K562 (cell line): Measurements from ENCODE around the gene TM4SF4. TPM values are rescaled to one million over a fixed set of nuclear protein-coding genes. Genes with fewer than 3 reads are reported as not detected.

Experiments used
- ATAC-seq: fragments of 200-7000 bp; cut with Tn5 transposase; 3 replicates; pipeline ENCODE4 v1.9.1; 2020; ENCODE audit warnings: moderate library complexity
- BruUV-seq: library from RNA; stranded (reverse); fragments of 400-500 nt; replicated peaks from 2 replicates; lab custom pipeline; 2021; lab: Mats Ljungman, UMichigan
- CTCF ChIA-PET: fragments of 300-600 bp; formaldehyde crosslinking; extraction: SDS; loops from one replicate; lab custom pipeline; 2021; ENCODE audit warnings: low intra/inter-chr PET ratio; lab: Yijun Ruan, JAX
- POLR2A ChIA-PET: fragments of 300-600, 350-650 bp; sonication (Branson Sonifier 250); formaldehyde crosslinking; extraction: SDS; loops from one replicate; lab custom pipeline; 2021; ENCODE audit warnings: antibody characterized with exemption, inconsistent platforms; lab: Yijun Ruan, JAX
- DNase-seq, 4 experiments: peaks; one replicate each; pipeline versions ENCODE4 v3.0.0 to v3.0.0-alpha.2; 2011 to 2018; ENCODE audit warnings: low spot score in 3 of 4, mixed read lengths in 3 of 4; ENCODE audit errors: extremely low read depth in 1 of 4
- FAIRE-seq: peaks from 2 replicates; lab custom pipeline; 2011; peaks lifted over from hg19 to GRCh38; lab: Jason Lieb, UNC
- H2AFZ ChIP-seq: 2 replicates; pipeline ENCODE4 v1.6.0; 2011; ENCODE audit warnings: low read depth, low read length, control low read depth, inconsistent platforms
- H3K27ac ChIP-seq: fragments of 200-600 bp; 3 replicates; pipeline ENCODE4 v1.8.0; 2011; ENCODE audit warnings: low read depth, mild to moderate bottlenecking, control low read depth, inconsistent platforms, low read length, moderate library complexity, mixed read lengths; ENCODE audit errors: extremely low read depth
- H3K27me3 ChIP-seq, 2 experiments: fragments of 300-600 bp in 1 of 2; 2 replicates in 1 of 2; 3 replicates in 1 of 2; pipeline versions ENCODE4 v1.6.0 to v1.8.0; 2011; ENCODE audit warnings: inconsistent platforms in 2 of 2, low read length in 2 of 2, mild to moderate bottlenecking in 1 of 2, mixed read lengths in 1 of 2, moderate library complexity in 1 of 2; ENCODE audit not compliant: control insufficient read depth in 2 of 2, insufficient read depth in 2 of 2
- H3K36me3 ChIP-seq: fragments of 300-600 bp; 3 replicates; pipeline ENCODE4 v1.8.0; 2011; ENCODE audit warnings: mild to moderate bottlenecking, low read length, inconsistent platforms; ENCODE audit not compliant: control insufficient read depth, insufficient read depth
- H3K4me1 ChIP-seq, 2 experiments: fragments of 200-600 bp in 1 of 2; replicated peaks in 1 of 2; 2 replicates in 1 of 2; 3 replicates in 1 of 2; pipeline versions ENCODE4 v1.5.1 to v1.8.0; 2011; ENCODE audit warnings: inconsistent platforms in 2 of 2, low read length in 2 of 2, mild to moderate bottlenecking in 1 of 2, mixed read lengths in 1 of 2, moderate library complexity in 1 of 2; ENCODE audit not compliant: control insufficient read depth in 2 of 2, insufficient read depth in 2 of 2
- H3K4me2 ChIP-seq: 2 replicates; pipeline ENCODE4 v1.6.1; 2011; ENCODE audit warnings: low read length, control low read depth, inconsistent platforms, mixed read lengths; ENCODE audit not compliant: insufficient read depth
- H3K4me3 ChIP-seq: fragments of 200-600 bp; sonication (generic), shearing (Covaris generic); 2 replicates; pipeline ENCODE4 v1.5.1; 2016; ENCODE audit warnings: control low read depth, inconsistent platforms
- H3K79me2 ChIP-seq: fragments of 200-600 bp; 3 replicates; pipeline ENCODE4 v1.8.0; 2011; ENCODE audit warnings: low read length, inconsistent platforms; ENCODE audit not compliant: control insufficient read depth, insufficient read depth
- H3K9ac ChIP-seq, 2 experiments: 2 replicates each; pipeline versions ENCODE4 v1.6.0 to v1.6.1; 2011; ENCODE audit warnings: low read depth in 2 of 2, low read length in 2 of 2, control low read depth in 1 of 2, inconsistent platforms in 1 of 2, mild to moderate bottlenecking in 1 of 2, mixed read lengths in 1 of 2; ENCODE audit not compliant: insufficient read depth in 1 of 2
- H3K9me1 ChIP-seq: one replicate; pipeline ENCODE4 v1.6.0; 2011; ENCODE audit warnings: inconsistent platforms, mild to moderate bottlenecking, low read length, moderate library complexity; ENCODE audit not compliant: control insufficient read depth, insufficient read depth
- H3K9me3 ChIP-seq: replicated peaks from 2 replicates; pipeline ENCODE4 v1.5.1; 2011; ENCODE audit warnings: low read depth, low read length, inconsistent platforms; ENCODE audit not compliant: control insufficient read depth, insufficient read depth
- H4K20me1 ChIP-seq: replicated peaks from 2 replicates; pipeline ENCODE4 v1.6.1; 2011; ENCODE audit warnings: low read length, inconsistent platforms, mixed read lengths; ENCODE audit not compliant: control insufficient read depth, insufficient read depth
- CBX3 ChIP-seq, 2 experiments: IDR thresholded peaks; 1 replicate in 1 of 2; 2 replicates in 1 of 2; pipeline ENCODE4 v1.6.1; 2012; ENCODE audit warnings: inconsistent platforms in 2 of 2, low read length in 2 of 2, borderline replicate concordance in 1 of 2, control low read depth in 1 of 2
- EP400 ChIP-seq: fragments of 450-650 bp; IDR thresholded peaks from 2 replicates; pipeline ENCODE4 v1.6.1; 2017; ENCODE audit warnings: antibody characterized with exemption, mild to moderate bottlenecking, moderate library complexity
- FOXJ3 ChIP-seq: sonication (generic); formaldehyde crosslinking; IDR thresholded peaks from 2 replicates; pipeline ENCODE4 v1.4.0; 2020; ENCODE audit warnings: mild to moderate bottlenecking, missing genetic modification reagents
- NBN ChIP-seq: fragments of 450-650 bp; IDR thresholded peaks from 2 replicates; pipeline ENCODE4 v1.6.1; 2016; ENCODE audit warnings: low read depth, mild to moderate bottlenecking
- NFE2 ChIP-seq: IDR thresholded peaks from 2 replicates; pipeline ENCODE4 v1.6.1; 2014; ENCODE audit warnings: antibody characterized with exemption, low read depth
- NKRF ChIP-seq: fragments of 450-650 bp; IDR thresholded peaks from 2 replicates; pipeline ENCODE4 v1.6.1; 2016; ENCODE audit warnings: borderline replicate concordance
- PML ChIP-seq: IDR thresholded peaks from 2 replicates; pipeline ENCODE4 v1.6.1; 2012; ENCODE audit warnings: low read length, inconsistent platforms
- SAFB2 ChIP-seq: fragments of 200-400 bp; formaldehyde crosslinking; IDR thresholded peaks from 2 replicates; pipeline ENCODE4 v1.6.1; 2018; ENCODE audit warnings: borderline replicate concordance, low read length, low read depth, moderate library complexity; ENCODE audit not compliant: severe bottlenecking
- SIN3A ChIP-seq, 2 experiments: fragments of 150-350 bp in 1 of 2; IDR thresholded peaks; 2 replicates each; pipeline ENCODE4 v1.6.1; 2011 to 2016; ENCODE audit warnings: borderline replicate concordance in 2 of 2, low read depth in 2 of 2, low read length in 2 of 2, mild to moderate bottlenecking in 2 of 2, moderate library complexity in 2 of 2; ENCODE audit not compliant: control insufficient read depth in 1 of 2
- TEAD1 ChIP-seq, 2 experiments: fragments of 450-650 bp in 1 of 2; sonication (generic) in 1 of 2; formaldehyde crosslinking; IDR thresholded peaks; 2 replicates each; pipeline versions ENCODE4 v1.4.0 to v1.8.0; 2020 to 2022; ENCODE audit warnings: mild to moderate bottlenecking in 2 of 2, missing genetic modification reagents in 1 of 2
- TGIF2 ChIP-seq: sonication (generic); formaldehyde crosslinking; IDR thresholded peaks from 2 replicates; pipeline ENCODE4 v1.8.1; 2022; ENCODE audit warnings: mild to moderate bottlenecking, missing genetic modification reagents, moderate library complexity
- ZKSCAN8 ChIP-seq: fragments of 200-800 bp; sonication (Bioruptor generic); IDR thresholded peaks from 2 replicates; pipeline ENCODE4 v1.6.1; 2016; ENCODE audit warnings: missing genetic modification characterization, missing compliant biosample characterization
- ZNF277 ChIP-seq: fragments of 250-450 bp; sonication (Bioruptor Pico); IDR thresholded peaks from 2 replicates; pipeline ENCODE4 v1.8.0; 2022; ENCODE audit warnings: inconsistent platforms, mild to moderate bottlenecking, moderate library complexity, borderline replicate concordance
- ZNF511 ChIP-seq: sonication (generic); formaldehyde crosslinking; IDR thresholded peaks from 2 replicates; pipeline ENCODE4 v1.8.0; 2022; ENCODE audit warnings: mild to moderate bottlenecking, missing genetic modification reagents
- ZNF639 ChIP-seq, 2 experiments: fragments of 200-800 bp in 1 of 2; sonication (Bioruptor generic) in 1 of 2; sonication (generic) in 1 of 2; formaldehyde crosslinking in 1 of 2; IDR thresholded peaks in 1 of 2; conservative IDR thresholded peaks in 1 of 2; 2 replicates each; pipeline versions ENCODE4 v1.5.0 to v1.6.1; 2016 to 2020; ENCODE audit warnings: missing compliant biosample characterization in 1 of 2, missing genetic modification characterization in 1 of 2, missing genetic modification reagents in 1 of 2
- WGBS: fragments of 100-300 bp; shearing (Covaris generic); methylation state at CpG from one replicate; pipeline ENCODE4 v1.1.6; 2016; ENCODE audit warnings: low coverage, mixed read lengths; ENCODE audit not compliant: insufficient coverage; ENCODE audit errors: missing lambda C conversion rate; 5-methylcytosine and 5-hydroxymethylcytosine counted together
- in situ Hi-C: fragments of 300-500 bp; cut with MboI; formaldehyde crosslinking; loops from 4 replicates; pipeline ENCODE4 v1.15.0; 2018; ENCODE audit warnings: inconsistent platforms, mixed read lengths
- intact Hi-C: fragments of 100-400 bp; cut with micrococcal nuclease; formaldehyde crosslinking; loops from 2 replicates; pipeline ENCODE4 v1.14.2; 2022
- polyA plus RNA-seq, 8 experiments: library from polyadenylated mRNA; depleted of rRNA in 4 of 8; stranded (reverse) in 5 of 8; unstranded in 3 of 8; fragments of >200 nt; fragmentation: Nextera tagmentation in 2 of 8; fragmentation: Illumina TruSeq in 1 of 8; extraction: Ambion mirVana in 2 of 8; extraction: Trizol in 1 of 8; gene quantifications; 2 replicates each; pipeline versions ENCODE4 v1.2.1 to v1.2.3, GENCODE V29; 2011 to 2014; ENCODE audit warnings: inconsistent platforms in 1 of 8, missing spikeins in 1 of 8
- total RNA-seq, 7 experiments: library from RNA; depleted of rRNA in 6 of 7; stranded (reverse); fragments of >200 nt in 6 of 7; fragmentation: Illumina TruSeq in 2 of 7; extraction: Trizol in 2 of 7; gene quantifications; 2 replicates each; pipeline versions ENCODE4 v1.2.1 to v1.2.3, GENCODE V29; 2011 to 2021; ENCODE audit warnings: low replicate concordance in 1 of 7

TM4SF4 gene
- total and polyA plus RNA-seq, 9 of the 15 experiments (the other 6 are each of a cell fraction or from before 2014, with no cell fraction given): 0.31 TPM; not detected in 8

GRCh38 chr3:149496891-149497290, 22.4 kb downstream of the TM4SF4 start:
- BruUV-seq: no TSS peak
- H3K9me1 ChIP-seq: no peaks in the 10 kb centered on the region
- no peaks in the 10 kb centered on the region for H3K79me2 ChIP-seq
- DNase-seq (no peak), FAIRE-seq (no peak), ATAC-seq (no peak)
- peaks cover 0 to 8% of the 10 kb centered on the region in 2 experiments; a peak in 3 of 5 replicates for H3K27me3 ChIP-seq
- H3K36me3 ChIP-seq: no peaks in the 10 kb centered on the region
- no peak overlapping the region for H3K4me2 ChIP-seq
- in situ Hi-C loops: loop anchor here (25.0 kb wide), 1 partner anchor 535 kb away; no protein-coding TSS in a partner anchor
- H3K4me3 ChIP-seq: no peak overlapping the region
- CTCF ChIA-PET: no interaction called here
- no peak overlapping the region for H3K27ac ChIP-seq
- no peaks in the 10 kb centered on the region for H3K4me1 ChIP-seq
- H3K9me3 ChIP-seq: no peaks in the 10 kb centered on the region
- POLR2A ChIA-PET: no interaction called here
- intact Hi-C loops: no loop called here
- no peaks in the 10 kb centered on the region; the same call in 1 of the 2 replicates for H4K20me1 ChIP-seq
- no peak overlapping the region for H2AFZ ChIP-seq
- WGBS: 0% methylated on average over 4 of the region's 4 CpGs
- no peak overlapping the region for H3K9ac ChIP-seq
- TF ChIP-seq NKRF (no peak), PML (no peak), SIN3A (IDR thresholded peaks at IDR 0.05; ENCODE audit: borderline replicate concordance in 2 of 2, control insufficient read depth in 1 of 2, low read depth in 2 of 2, low read length in 2 of 2) (no peak), ZNF639 (CRISPR knock-in tag; conservative IDR thresholded peaks at IDR 0.05 in 1 of 2, IDR thresholded peaks at IDR 0.05 in 1 of 2) (no peak), NBN (no peak), CBX3 (IDR thresholded peaks at IDR 0.05; ENCODE audit: borderline replicate concordance in 1 of 2, low read length in 2 of 2) (no peak), TEAD1 (CRISPR knock-in tag; IDR thresholded peaks at IDR 0.05) (no peak), ZNF277 (CRISPR knock-in tag) (no peak), ZNF511 (no peak), FOXJ3 (no peak), EP400 (no peak), ZKSCAN8 (CRISPR knock-in tag) (no peak), TGIF2 (CRISPR knock-in tag) (no peak), NFE2 (no peak), SAFB2 (no peak)
